ENCODE data around the gene HPGDS. TPM values are rescaled to one million over a fixed set of nuclear protein-coding genes. Genes with fewer than 3 reads are reported as not detected.
A peak's percentile ranks its signal among the peaks of the same experiment; 100 is the strongest.
"Not testable (repeated sequence)": the region's sequence is repeated elsewhere in the genome, so short reads cannot be mapped to it uniquely, and the experiment has no call there.

Gene HPGDS
- total RNA-seq, 1 donor from 2014 or later, result 2.8 TPM

DNA sequence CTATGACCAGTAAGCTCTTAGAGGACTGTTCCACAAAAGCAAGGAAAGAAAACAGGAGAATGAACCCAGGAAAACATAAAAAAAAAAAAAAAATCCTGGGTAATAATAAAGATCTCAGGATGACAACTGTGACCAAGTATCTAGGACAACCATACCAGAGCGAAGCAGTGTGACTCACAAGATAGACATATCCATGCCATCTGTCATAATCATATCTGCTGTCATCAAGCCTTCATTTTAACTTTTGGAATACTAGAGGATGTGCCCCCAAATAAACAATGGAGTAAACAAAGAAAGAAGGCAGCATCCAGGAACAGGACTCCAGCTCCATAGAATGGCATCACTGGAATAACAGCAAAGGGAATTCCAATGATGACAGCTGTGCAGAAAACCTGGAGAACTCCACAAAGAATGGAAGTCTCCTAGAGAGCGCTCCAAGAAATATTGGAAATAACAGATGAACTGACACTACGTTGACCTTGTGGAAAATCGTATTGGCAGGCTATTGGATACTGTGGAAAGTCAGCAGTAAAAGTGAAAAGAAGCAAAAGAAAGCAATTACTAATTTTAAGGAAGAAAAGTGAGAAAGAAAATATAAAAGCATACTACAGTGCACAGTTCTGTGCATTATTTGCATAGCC is 35.3 kb downstream of the HPGDS start:
- peak; percentile 5 for DNase-seq

- no peak for DNase-seq
Observed at GRCh38 chr4:94306713-94307112, 35.9 kb downstream of the HPGDS start.

DNA sequence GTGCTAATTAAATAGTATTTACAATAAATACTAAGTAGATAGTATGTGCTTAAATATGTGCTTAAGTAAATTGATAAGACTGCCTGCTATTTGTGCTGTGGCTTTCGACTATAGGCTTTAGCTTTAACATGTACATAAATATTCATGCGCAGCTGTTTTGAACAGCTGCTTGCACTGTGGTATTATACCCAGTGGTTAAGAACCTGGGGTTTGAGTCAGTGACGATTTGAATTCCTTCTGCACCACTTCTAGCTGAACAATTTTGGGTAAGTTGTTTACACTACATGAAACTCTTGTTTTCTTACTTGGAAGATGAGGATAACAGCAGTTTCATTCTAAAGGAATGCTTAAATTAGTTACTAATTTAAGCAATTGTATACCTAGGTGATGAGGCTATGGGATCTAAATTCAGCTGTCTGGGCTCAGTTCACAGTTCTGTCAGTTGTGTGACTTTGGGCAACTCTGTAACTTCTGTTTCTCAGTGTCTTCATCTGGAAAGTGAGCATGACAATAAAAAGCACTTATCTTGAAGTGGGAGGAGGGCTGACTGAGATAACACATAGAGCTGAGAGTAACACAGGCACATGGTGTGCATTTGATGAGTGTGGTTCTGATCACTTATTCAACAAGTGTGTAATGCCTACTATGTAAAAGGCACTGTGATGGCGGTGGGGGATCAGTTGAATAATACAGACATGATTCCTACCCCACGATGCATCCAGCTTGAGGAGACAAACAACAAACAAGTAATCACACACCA is 37.0 kb downstream of the HPGDS start:
- peak; percentile 65 for DNase-seq

- peak; percentile 62 for DNase-seq
Observed at GRCh38 chr4:94304365-94304971, 38.2 kb downstream of the HPGDS start.

DNA sequence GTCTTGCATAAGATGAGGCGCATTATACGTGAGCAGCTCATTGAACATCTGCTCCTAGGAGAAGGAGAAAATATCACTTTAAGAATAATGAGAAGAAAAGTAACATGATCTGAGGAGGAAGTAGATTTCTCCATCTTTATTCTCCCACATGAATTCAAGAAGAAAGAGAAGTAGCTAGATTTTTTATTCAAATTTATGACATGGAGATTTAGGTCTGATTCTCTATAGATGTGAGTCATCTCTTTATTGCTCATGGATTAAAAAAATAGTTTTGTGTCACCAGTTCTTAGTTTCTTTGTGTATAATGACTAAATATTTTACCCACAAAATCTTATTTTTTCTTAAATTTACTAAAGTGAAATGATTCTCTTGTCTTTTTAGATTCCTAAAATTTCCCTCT is 40.4 kb downstream of the HPGDS start:
- no peak for DNase-seq

DNA sequence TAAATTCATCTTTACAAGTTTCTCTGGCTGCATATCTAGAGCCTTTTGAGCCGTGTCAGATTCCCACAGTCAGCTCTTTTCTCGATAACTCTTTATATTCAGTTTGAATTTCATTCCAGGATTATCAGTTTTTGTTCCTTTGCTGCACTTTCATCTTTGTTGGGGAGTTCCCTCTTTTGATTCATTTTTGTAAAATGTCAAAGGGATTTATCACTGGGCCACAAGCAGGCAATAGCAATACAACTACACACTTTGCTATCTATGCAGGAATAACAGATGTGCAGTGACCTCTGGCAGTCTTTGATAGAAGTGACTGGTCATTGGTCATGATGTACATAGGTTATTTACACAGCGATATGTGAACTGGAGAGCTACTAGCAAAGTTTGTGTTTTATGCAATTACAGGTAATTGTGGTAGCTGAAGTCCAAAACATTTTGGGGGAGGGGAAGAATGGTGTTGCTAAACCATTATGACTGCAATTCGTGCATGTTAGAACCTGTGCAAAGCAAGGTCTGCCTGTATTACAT is 43.8 kb downstream of the HPGDS start:
- DNase-seq, result no peak

- DNase-seq, result not testable (repeated sequence)
Observed at GRCh38 chr4:94295473-94295872, 47.2 kb downstream of the HPGDS start.

- DNase-seq, result not testable (repeated sequence)
Observed at GRCh38 chr4:94293981-94294380, 48.7 kb downstream of the HPGDS start.

DNA sequence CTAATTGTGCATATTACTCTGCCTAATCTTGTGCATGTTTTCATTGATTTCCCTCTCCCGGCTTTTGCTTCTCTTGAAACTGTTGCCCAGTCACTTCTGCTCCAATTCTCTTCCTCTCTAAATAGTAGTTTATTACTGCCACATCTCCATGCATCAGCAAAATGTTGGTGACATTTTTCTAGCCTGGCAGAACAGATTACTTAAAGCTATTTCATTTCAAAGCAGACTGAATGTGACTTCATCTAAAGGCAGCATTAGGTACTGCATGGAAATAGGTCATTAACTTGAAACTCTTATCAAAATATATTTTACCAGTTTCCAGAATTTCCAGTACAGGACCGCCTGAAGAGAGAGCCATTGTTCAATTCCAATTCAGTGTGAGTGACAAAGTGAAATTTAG is 52.4 kb downstream of the HPGDS start:
- DNase-seq, result no peak

GRCh38 chr4:94285666-94286065 is 57.0 kb downstream of the HPGDS start:
- DNase-seq, result no peak

- DNase-seq, result no peak
Observed at GRCh38 chr4:94284889-94285288, 57.7 kb downstream of the HPGDS start.

DNA sequence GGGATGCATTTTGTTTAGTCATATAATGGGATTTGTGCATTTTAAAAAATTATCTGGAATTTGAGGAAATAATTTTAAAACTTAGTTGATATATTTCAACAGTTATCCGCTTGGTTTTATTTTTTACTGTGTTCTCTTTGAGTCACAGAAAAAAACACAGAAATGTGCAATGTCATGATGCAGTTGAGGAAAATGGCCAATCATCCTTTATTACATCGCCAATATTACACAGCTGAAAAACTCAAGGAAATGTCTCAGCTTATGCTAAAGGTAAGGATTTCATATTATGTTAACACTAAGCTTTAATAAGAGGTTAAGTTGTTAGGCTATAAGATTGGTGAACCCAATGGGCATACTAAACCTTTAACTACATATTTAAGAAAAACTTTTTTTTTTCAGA is 63.9 kb downstream of the HPGDS start:
- no peak for DNase-seq

GRCh38 chr4:94277534-94277933 is 65.1 kb downstream of the HPGDS start:
- no peak for DNase-seq

DNA sequence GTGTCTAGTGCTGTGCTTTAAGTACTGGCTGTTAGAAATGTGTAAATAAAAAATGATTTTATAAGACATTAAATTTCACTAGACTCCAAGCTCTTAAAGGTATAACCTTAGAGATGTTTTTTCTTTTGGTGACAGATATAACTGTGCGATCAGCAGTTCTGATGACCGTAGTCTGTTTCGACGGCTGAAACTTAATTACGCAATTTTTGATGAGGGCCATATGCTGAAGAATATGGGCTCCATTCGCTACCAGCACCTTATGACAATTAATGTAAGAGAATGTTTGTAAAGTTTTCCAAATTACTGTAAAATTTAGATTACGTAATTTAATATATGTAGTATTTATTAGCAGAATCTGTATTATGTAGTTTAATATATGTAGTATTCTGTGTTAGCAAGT is 66.4 kb downstream of the HPGDS start:
- no peak for DNase-seq

- DNase-seq, result no peak
Observed at GRCh38 chr4:94274912-94275311, 67.7 kb downstream of the HPGDS start.

DNA sequence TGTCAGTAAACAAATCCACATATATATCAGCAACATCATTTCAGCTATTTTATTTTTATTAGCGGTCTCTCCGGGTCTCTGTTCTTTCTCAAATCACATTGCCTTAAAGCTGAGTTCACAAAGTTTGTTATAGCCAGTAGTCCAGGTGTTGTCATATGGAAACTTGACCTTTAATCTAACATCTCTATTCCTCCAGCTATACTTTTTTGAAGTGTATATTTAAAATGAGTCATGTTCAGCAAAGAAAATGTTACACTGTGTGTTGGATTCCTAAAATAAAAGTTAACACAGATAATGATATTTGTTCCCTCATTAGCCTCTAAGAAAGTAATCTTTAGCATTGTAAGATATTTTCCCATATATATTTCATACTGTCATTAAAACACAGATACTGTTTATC is 71.4 kb downstream of the HPGDS start:
- no peak for DNase-seq

GRCh38 chr4:94267037-94267436 is 75.6 kb downstream of the HPGDS start:
- DNase-seq, result no peak

GRCh38 chr4:94262163-94263016 is 80.2 kb downstream of the HPGDS start:
- DNase-seq, result peak; percentile 5

- DNase-seq, result peak; percentile 8
Observed at GRCh38 chr4:94256828-94257227, 85.8 kb downstream of the HPGDS start.

DNA sequence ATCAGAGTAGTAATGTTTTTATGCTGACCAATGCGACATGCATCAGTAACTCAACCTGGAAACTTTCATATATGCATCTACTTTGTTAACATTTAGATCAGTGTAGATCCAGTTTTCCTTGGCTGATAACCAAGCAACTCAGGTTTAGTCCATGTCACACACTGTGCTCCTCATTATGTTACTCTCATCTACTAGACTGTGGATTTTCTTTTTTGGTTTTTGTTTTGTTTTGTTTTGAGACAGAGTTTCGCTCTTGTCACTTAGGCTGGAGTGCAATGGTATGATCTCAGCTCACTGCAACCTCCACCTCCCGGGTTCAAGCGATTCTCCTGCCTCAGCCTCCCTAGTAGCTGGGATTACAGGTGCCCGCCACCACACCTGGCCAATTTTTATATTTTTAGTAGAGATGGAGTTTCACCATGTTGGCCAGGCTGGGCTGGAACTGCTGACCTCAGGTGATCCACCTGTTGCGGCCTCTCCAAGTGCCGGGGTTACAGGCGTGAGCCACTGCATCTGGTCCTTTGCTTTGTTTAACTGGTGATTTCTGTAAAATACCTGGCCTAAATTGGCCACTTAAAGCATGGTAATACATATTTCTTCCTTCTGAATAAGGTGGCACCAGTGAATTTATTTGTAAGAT is 86.4 kb downstream of the HPGDS start:
- no peak for DNase-seq

GRCh38 chr4:94253036-94253435 is 89.6 kb downstream of the HPGDS start:
- no peak for DNase-seq

GRCh38 chr4:94251094-94251493 is 91.5 kb downstream of the HPGDS start:
- no peak for DNase-seq

All from tongue (tissue), 2 donors.